ENCODE data around the gene RARG. TPM values are rescaled to one million over a fixed set of nuclear protein-coding genes. Genes with fewer than 3 reads are reported as not detected.
"Not testable (repeated sequence)": the region's sequence is repeated elsewhere in the genome, so short reads cannot be mapped to it uniquely, and the experiment has no call there.

The RARG gene
- total RNA-seq, 1 experiment from 2014 or later: 77.2 TPM

GRCh38 chr12:53204351-53204750 lies 27.7 kb downstream of the RARG start:
- Mint-ChIP-seq H3K27ac (no peak overlapping the region), H3K9me3 (no peaks in the 10 kb centered on the region), H3K36me3 (no peaks in the 10 kb centered on the region), H3K27me3 (ENCODE audit: low read depth) (peaks cover 35% of the 10 kb centered on the region), H3K4me1 (peaks cover 11% of the 10 kb centered on the region), H3K4me3 (no peak overlapping the region)
- CTCF ChIA-PET: interaction anchor here (10.2 kb wide), 1 partner anchor 11 kb away, joined by 136 read pairs; no protein-coding TSS in a partner anchor
- ATAC-seq (no peak), DNase-seq (ENCODE audit: low spot score) (no peak)
- TF ChIP-seq NFYB (CRISPR knock-in tag; conservative IDR thresholded peaks at IDR 0.05; ENCODE audit: low read depth) (no peak), ESRRA (CRISPR knock-in tag; IDR thresholded peaks at IDR 0.05; ENCODE audit: borderline replicate concordance) (no peak), ZSCAN18 (CRISPR knock-in tag; IDR thresholded peaks at IDR 0.05) (no peak), SP1 (CRISPR knock-in tag; conservative IDR thresholded peaks at IDR 0.05) (no peak), RELA (CRISPR knock-in tag; IDR thresholded peaks at IDR 0.05; ENCODE audit: borderline replicate concordance) (no peak), ETV6 (CRISPR knock-in tag; IDR thresholded peaks at IDR 0.05) (no peak), SMAD4 (CRISPR knock-in tag; IDR thresholded peaks at IDR 0.05) (no peak)
- POLR2A ChIA-PET: no interaction called here

GRCh38 chr12:53202316-53202715 lies 29.7 kb downstream of the RARG start:
- CTCF ChIA-PET: interaction anchor here (0.6 to 10.2 kb wide), 4 partner anchors 13 to 69 kb away, joined by 3 to 136 read pairs (median 4); no protein-coding TSS in a partner anchor
- H3K9me3 Mint-ChIP-seq; H3K4me1 Mint-ChIP-seq; H3K4me3 Mint-ChIP-seq; POLR2A ChIA-PET; H3K27ac Mint-ChIP-seq; ATAC-seq; H3K36me3 Mint-ChIP-seq; DNase-seq (ENCODE audit: low spot score): not testable (repeated sequence)
- H3K27me3 Mint-ChIP-seq (ENCODE audit: low read depth): peaks cover 53% of the 10 kb centered on the region

GRCh38 chr12:53201639-53202038 lies 30.4 kb downstream of the RARG start:
- ATAC-seq (no peak), DNase-seq (ENCODE audit: low spot score) (no peak)
- no peak for TF ChIP-seq CTCF (IDR thresholded peaks at IDR 0.05)
- TF ChIP-seq SMAD4 (CRISPR knock-in tag; IDR thresholded peaks at IDR 0.05): no peak
- no peak for TF ChIP-seq CREB1 (CRISPR knock-in tag; IDR thresholded peaks at IDR 0.05)
- TF ChIP-seq ATF1 (CRISPR knock-in tag; IDR thresholded peaks at IDR 0.05): no peak
- no peak for TF ChIP-seq ATF6 (CRISPR knock-in tag; IDR thresholded peaks at IDR 0.05)
- TF ChIP-seq ZNF317 (CRISPR knock-in tag; IDR thresholded peaks at IDR 0.05; ENCODE audit: borderline replicate concordance, low read depth): no peak
- TF ChIP-seq CBFB (CRISPR knock-in tag; IDR thresholded peaks at IDR 0.05; ENCODE audit: low read depth): no peak
- TF ChIP-seq MXD4 (CRISPR knock-in tag; IDR thresholded peaks at IDR 0.05; ENCODE audit: borderline replicate concordance): no peak
- no peak for TF ChIP-seq NFYB (CRISPR knock-in tag; conservative IDR thresholded peaks at IDR 0.05; ENCODE audit: low read depth)
- TF ChIP-seq CDX4 (CRISPR knock-in tag; IDR thresholded peaks at IDR 0.05; ENCODE audit: borderline replicate concordance): no peak
- no peak for TF ChIP-seq ZNF281 (CRISPR knock-in tag; IDR thresholded peaks at IDR 0.05)
- no peak overlapping the region for H3K4me3 Mint-ChIP-seq
- no peak overlapping the region for H3K27ac Mint-ChIP-seq
- ChIA-PET CTCF (interaction anchor here (0.6 to 10.2 kb wide), 5 partner anchors 13 to 136 kb away, joined by 3 to 136 read pairs (median 4); no protein-coding TSS in a partner anchor), POLR2A (interaction anchor here (0.7 kb wide), 1 partner anchor 57 kb away, joined by 3 read pairs; no protein-coding TSS in a partner anchor)
- H3K9me3 Mint-ChIP-seq: no peaks in the 10 kb centered on the region
- H3K36me3 Mint-ChIP-seq: no peaks in the 10 kb centered on the region
- H3K4me1 Mint-ChIP-seq: no peaks in the 10 kb centered on the region
- peaks cover 54% of the 10 kb centered on the region for H3K27me3 Mint-ChIP-seq (ENCODE audit: low read depth)
